Transverse colon (tissue), 4 donors: ENCODE results near the gene COL21A1. TPM values are rescaled to one million over a fixed set of nuclear protein-coding genes. Genes with fewer than 3 reads are reported as not detected.

ENCODE experiments used
- DNase-seq: peaks from one replicate; pipeline ENCODE4 v3.0.0-alpha.2; 2019
- H3K27ac ChIP-seq, 4 donors: fragments of 200-600 bp; sonication (generic); 2 replicates each; pipeline ENCODE4 v1.5.1; 2016 to 2018; ENCODE audit warnings: inconsistent platforms in 4 of 4
- H3K27me3 ChIP-seq: fragments of 200-600 bp; sonication (generic); 2 replicates; pipeline ENCODE4 v1.5.1; 2017; ENCODE audit warnings: inconsistent platforms
- H3K36me3 ChIP-seq, 4 donors: fragments of 200-600 bp; sonication (generic); 2 replicates each; pipeline ENCODE4 v1.5.1; 2017 to 2019; ENCODE audit warnings: inconsistent platforms in 4 of 4
- H3K4me1 ChIP-seq, 4 donors: fragments of 200-600 bp; sonication (generic); 2 replicates each; pipeline ENCODE4 v1.5.1; 2017 to 2020; ENCODE audit warnings: inconsistent platforms in 4 of 4
- H3K4me3 ChIP-seq, 4 donors: fragments of 200-600 bp; sonication (generic); 1 replicate in 1 of 4; 2 replicates in 3 of 4; pipeline versions ENCODE4 v1.5.1 to v1.6.1; 2017 to 2019; ENCODE audit warnings: inconsistent platforms in 4 of 4
- H3K9me3 ChIP-seq, 2 donors: fragments of 200-600 bp; sonication (generic); 2 replicates each; pipeline ENCODE4 v1.5.1; 2017 to 2019; ENCODE audit warnings: inconsistent platforms in 2 of 2
- CTCF ChIP-seq, 5 experiments: fragments of 200-600 bp in 3 of 5; fragments of 450-650 bp in 2 of 5; sonication (generic) in 3 of 5; IDR thresholded peaks; 1 replicate in 2 of 5; 2 replicates in 3 of 5; pipeline ENCODE4 v1.5.1; 2016 to 2017; ENCODE audit warnings: antibody characterized with exemption in 5 of 5, inconsistent platforms in 3 of 5, mild to moderate bottlenecking in 2 of 5, moderate library complexity in 1 of 5
- EP300 ChIP-seq: sonication (generic); formaldehyde crosslinking; IDR thresholded peaks from one replicate; pipeline ENCODE4 v1.6.1; 2017; ENCODE audit warnings: antibody characterized with exemption, low read depth
- POLR2A ChIP-seq: fragments of 450-650 bp; IDR thresholded peaks from one replicate; pipeline ENCODE4 v1.6.1; 2016; ENCODE audit warnings: antibody characterized with exemption, mild to moderate bottlenecking, moderate library complexity
- POLR2AphosphoS5 ChIP-seq, 3 donors: sonication (generic); formaldehyde crosslinking; IDR thresholded peaks; one replicate each; pipeline ENCODE4 v1.6.1; 2016; ENCODE audit warnings: antibody characterized with exemption in 3 of 3
- WGBS, 2 donors: methylation state at CpG; one replicate each; pipeline ENCODE4 v1.1.5; 2018; ENCODE audit warnings: low coverage in 1 of 2; 5-methylcytosine and 5-hydroxymethylcytosine counted together
- in situ Hi-C, 4 donors: fragments of 200-750 bp; cut with MboI; loops; one replicate each; pipeline versions ENCODE4 v1.15.0 to v1.15.1; 2017; ENCODE audit warnings: low sequenced_read_pairs in 3 of 4, low pct_ligation_motif_present in 1 of 4, low pct_unique_long_range_greater_than_20kb in 1 of 4
- intact Hi-C: fragments of 100-400 bp; cut with DNase I; formaldehyde crosslinking; loops from one replicate; pipeline ENCODE4 v1.15.1; 2023; ENCODE audit warnings: low total_unique reads
- total RNA-seq, 4 donors: library from RNA; depleted of rRNA; stranded (reverse); fragments of >200 nt; gene quantifications; one replicate each; pipeline ENCODE4 v1.1.0, GENCODE V29; 2016

Gene COL21A1
- total RNA-seq, 4 donors from 2014 or later: 0.40 to 5.7 (median 3.3) TPM

GRCh38 chr6:56172144-56172543, 75.2 kb downstream of the COL21A1 start:
- in situ Hi-C loops (no loop called here), intact Hi-C loops (no loop called here)
- Histone ChIP-seq H3K9me3 (peaks cover 27 to 36% of the 10 kb centered on the region in 2 donors), H3K36me3 (no peaks in the 10 kb centered on the region), H3K4me3 (no peak overlapping the region), H3K27ac (no peak overlapping the region), H3K27me3 (no peaks in the 10 kb centered on the region), H3K4me1 (no peaks in the 10 kb centered on the region)
- TF ChIP-seq CTCF (IDR thresholded peaks at IDR 0.05) (no peak), POLR2AphosphoS5 (IDR thresholded peaks at IDR 0.05) (no peak), EP300 (no peak), POLR2A (no peak)
- no peak for DNase-seq
- 85% methylated on average over 2 of the region's 2 CpGs for WGBS, 2 donors

GRCh38 chr6:56169366-56169765, 78.0 kb downstream of the COL21A1 start:
- in situ Hi-C loops: no loop called here
- WGBS, 2 donors: 83 to 95% methylated on average over 1 of the region's 1 CpG
- intact Hi-C loops: no loop called here
- DNase-seq: no peak
- Histone ChIP-seq H3K27ac (no peak overlapping the region), H3K4me3 (no peak overlapping the region), H3K9me3 (peaks cover 22 to 25% of the 10 kb centered on the region in 2 donors), H3K36me3 (no peaks in the 10 kb centered on the region), H3K27me3 (no peaks in the 10 kb centered on the region), H3K4me1 (no peaks in the 10 kb centered on the region)
- no peak for TF ChIP-seq CTCF (IDR thresholded peaks at IDR 0.05)
- TF ChIP-seq EP300: no peak
- TF ChIP-seq POLR2A: no peak
- no peak for TF ChIP-seq POLR2AphosphoS5 (IDR thresholded peaks at IDR 0.05)

- DNase-seq: no peak
- no peak overlapping the region for H3K4me3 ChIP-seq
- H3K9me3 ChIP-seq: peaks cover 18 to 22% of the 10 kb centered on the region in 2 donors
- H3K27ac ChIP-seq: no peak overlapping the region
- no peaks in the 10 kb centered on the region for H3K27me3 ChIP-seq
- no peaks in the 10 kb centered on the region for H3K4me1 ChIP-seq
- no peaks in the 10 kb centered on the region for H3K36me3 ChIP-seq
- no peak for TF ChIP-seq CTCF (IDR thresholded peaks at IDR 0.05)
- TF ChIP-seq EP300: no peak
- no peak for TF ChIP-seq POLR2A
- TF ChIP-seq POLR2AphosphoS5 (IDR thresholded peaks at IDR 0.05): no peak
- in situ Hi-C loops: no loop called here
- intact Hi-C loops: no loop called here
- 0 to 22% methylated on average over 1 of the region's 1 CpG for WGBS, 2 donors
Measured at GRCh38 chr6:56168596-56168995, 78.8 kb downstream of the COL21A1 start.

GRCh38 chr6:56162081-56162480, 85.3 kb downstream of the COL21A1 start:
- Histone ChIP-seq H3K4me1 (no peaks in the 10 kb centered on the region), H3K4me3 (no peak overlapping the region), H3K36me3 (no peaks in the 10 kb centered on the region), H3K27ac (no peak overlapping the region), H3K27me3 (no peaks in the 10 kb centered on the region), H3K9me3 (no peaks in the 10 kb centered on the region)
- 83 to 100% methylated on average over 1 of the region's 1 CpG for WGBS, 2 donors
- intact Hi-C loops: loop anchor here (2.0 kb wide), 1 partner anchor 23 kb away; no protein-coding TSS in a partner anchor
- in situ Hi-C loops: no loop called here
- no peak for DNase-seq
- no peak for TF ChIP-seq CTCF (IDR thresholded peaks at IDR 0.05)
- TF ChIP-seq POLR2AphosphoS5 (IDR thresholded peaks at IDR 0.05): no peak
- no peak for TF ChIP-seq POLR2A
- TF ChIP-seq EP300: no peak
